Left ventricle myocardium inferior (tissue), 1 donor: ENCODE data around the gene RNF17. TPM values are rescaled to one million over a fixed set of nuclear protein-coding genes. Genes with fewer than 3 reads are reported as not detected.
A peak's percentile ranks its signal among the peaks of the same experiment; 100 is the strongest.

Source experiments
- DNase-seq: peaks from one replicate; pipeline ENCODE4 v3.0.0-alpha.2; 2020
- H3K27ac ChIP-seq: fragments of 200-600 bp; replicated peaks from 2 replicates; pipeline ENCODE4 v1.8.0; 2021
- H3K27me3 ChIP-seq: fragments of 200-600 bp; 2 replicates; pipeline ENCODE4 v1.8.0; 2021; ENCODE audit warnings: low read depth
- H3K36me3 ChIP-seq: fragments of 200-600 bp; 2 replicates; pipeline ENCODE4 v1.8.0; 2021
- H3K4me1 ChIP-seq: fragments of 200-600 bp; 2 replicates; pipeline ENCODE4 v1.8.0; 2021
- H3K4me3 ChIP-seq: fragments of 200-600 bp; 2 replicates; pipeline ENCODE4 v1.8.0; 2021; ENCODE audit warnings: mild to moderate bottlenecking, moderate library complexity
- H3K9me3 ChIP-seq: fragments of 200-600 bp; replicated peaks from 2 replicates; pipeline ENCODE4 v1.8.0; 2021
- CTCF ChIP-seq: fragments of 200-600 bp; IDR thresholded peaks from 2 replicates; pipeline ENCODE4 v1.8.0; 2021; ENCODE audit warnings: antibody characterized with exemption, mild to moderate bottlenecking, borderline replicate concordance
- intact Hi-C: fragments of 100-400 bp; cut with micrococcal nuclease; formaldehyde crosslinking; loops from one replicate; pipeline ENCODE4 v1.11.0; 2022
- total RNA-seq: library from RNA; stranded (reverse); fragmentation: NEBNext Ultra II Directional; extraction: Animal tissue kit (Norgen Biotek cat#: 25700); gene quantifications from one replicate; pipeline ENCODE4 v1.2.1, GENCODE V29; 2021
- donor health status: DM: no; HTN: yes; CAD: no; lungs with severe emphysema.

RNF17 gene
- total RNA-seq, 1 donor from 2014 or later, result not detected

- Histone ChIP-seq H3K9me3 (no peaks in the 10 kb centered on the region), H3K27me3 (peaks cover 95% of the 10 kb centered on the region), H3K4me3 (peak overlapping the region; percentile 60), H3K4me1 (peaks cover 21% of the 10 kb centered on the region), H3K27ac (no peak overlapping the region), H3K36me3 (no peaks in the 10 kb centered on the region)
- no peak for DNase-seq
- no peak for TF ChIP-seq CTCF
- intact Hi-C loops, result no loop called here
Measured at GRCh38 chr13:24745861-24746617, 17.9 kb upstream of the RNF17 start.

- Histone ChIP-seq H3K4me1 (peaks cover 21% of the 10 kb centered on the region), H3K4me3 (peak overlapping the region; percentile 60), H3K27me3 (peaks cover 96% of the 10 kb centered on the region), H3K36me3 (no peaks in the 10 kb centered on the region), H3K27ac (no peak overlapping the region), H3K9me3 (no peaks in the 10 kb centered on the region)
- TF ChIP-seq CTCF, result peak; percentile 19
- DNase-seq, result no peak
- intact Hi-C loops, result no loop called here
Measured at GRCh38 chr13:24746618-24747247, 17.2 kb upstream of the RNF17 start.

- intact Hi-C loops, result no loop called here
- peak overlapping the region; percentile 60 for H3K4me3 ChIP-seq
Measured at GRCh38 chr13:24747248-24748060, 16.5 kb upstream of the RNF17 start.

GRCh38 chr13:24748061-24748400 is 15.9 kb upstream of the RNF17 start:
- intact Hi-C loops, result no loop called here
- Histone ChIP-seq H3K9me3 (no peaks in the 10 kb centered on the region), H3K36me3 (no peaks in the 10 kb centered on the region), H3K4me3 (peak overlapping the region; percentile 60), H3K4me1 (peaks cover 21% of the 10 kb centered on the region), H3K27ac (no peak overlapping the region), H3K27me3 (peaks cover 100% of the 10 kb centered on the region)
- no peak for TF ChIP-seq CTCF
- no peak for DNase-seq

More at GRCh38 chr13:24747248-24748060, 16.5 kb upstream of the RNF17 start:
- peaks cover 100% of the 10 kb centered on the region for H3K27me3 ChIP-seq
- H3K9me3 ChIP-seq, result no peaks in the 10 kb centered on the region
- no peak overlapping the region for H3K27ac ChIP-seq
- no peaks in the 10 kb centered on the region for H3K36me3 ChIP-seq
- peaks cover 21% of the 10 kb centered on the region for H3K4me1 ChIP-seq
- DNase-seq, result no peak
- TF ChIP-seq CTCF, result no peak

GRCh38 chr13:24759197-24759596 is 4.8 kb upstream of the RNF17 start:
- no peaks in the 10 kb centered on the region for H3K36me3 ChIP-seq

More at GRCh38 chr13:24759197-24759596, 4.8 kb upstream of the RNF17 start:
- Histone ChIP-seq H3K27ac (no peak overlapping the region), H3K9me3 (no peaks in the 10 kb centered on the region), H3K4me3 (no peak overlapping the region), H3K27me3 (peaks cover 48% of the 10 kb centered on the region), H3K4me1 (no peaks in the 10 kb centered on the region)
- DNase-seq, result no peak
- no peak for TF ChIP-seq CTCF
- intact Hi-C loops, result no loop called here
